ENCODE data around the gene DDX49.

GRCh38 chr19:18975011-18975410 is 55.5 kb downstream of the DDX49 start:
- TF ChIP-seq CTCF (conservative IDR thresholded peaks at IDR 0.05; ENCODE audit: low read depth, low read length) (no peak), EZH2 (IDR thresholded peaks at IDR 0.05; ENCODE audit: low read length, unreplicated experiment) (no peak), EZH2phosphoT487 (IDR thresholded peaks at IDR 0.05; ENCODE audit: borderline replicate concordance, low read length) (no peak)
